ENCODE results near the gene NCF4. TPM values are rescaled to one million over a fixed set of nuclear protein-coding genes. Genes with fewer than 3 reads are reported as not detected.
A peak's percentile ranks its signal among the peaks of the same experiment; 100 is the strongest.

NCF4 gene
- total RNA-seq, 1 donor from 2014 or later, result 13.7 TPM

- peak in 1 of 2 donors; percentile 54 for DNase-seq (ENCODE audit: low spot score in 2 of 2)
- Histone ChIP-seq H3K27ac (no peak overlapping the region), H3K4me1 (no peaks in the 10 kb centered on the region), H3K4me3 (no peak overlapping the region), H3K36me3 (no peaks in the 10 kb centered on the region), H3K9me3 (peaks cover 0 to 4% of the 10 kb centered on the region in 2 donors), H3K27me3 (no peaks in the 10 kb centered on the region)
- intact Hi-C loops (cut with DNase I), result no loop called here
- TF ChIP-seq CTCF (IDR thresholded peaks at IDR 0.05), result no peak
These were observed 62.5 kb downstream of the NCF4 start for GRCh38 chr22:36923131-36923788.

DNA sequence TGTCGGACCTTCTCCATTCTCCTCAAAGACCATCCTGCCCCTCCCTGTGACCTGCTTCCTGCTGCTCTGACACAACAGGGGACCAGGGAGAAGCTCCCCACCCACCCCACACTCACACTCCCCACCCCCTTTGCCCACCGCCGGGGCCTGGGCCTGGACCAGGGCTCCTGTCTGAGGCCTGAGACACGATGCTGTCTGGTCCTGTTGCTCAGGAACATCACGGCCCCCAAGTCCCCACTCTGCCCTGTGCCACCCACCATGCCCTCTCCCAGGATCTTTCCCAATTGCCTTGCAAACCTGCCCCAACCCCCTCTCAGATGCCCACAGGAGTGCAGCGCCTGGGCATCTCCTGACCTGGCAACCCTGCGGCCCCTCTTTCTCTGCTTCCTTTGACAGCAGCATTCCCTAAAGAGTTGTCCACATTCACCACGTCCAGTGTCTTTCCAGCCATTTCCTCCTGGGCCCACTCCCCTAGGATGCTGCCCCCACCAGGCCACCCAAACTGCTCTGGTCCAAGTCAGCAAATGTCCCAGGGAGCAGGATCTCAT lies 63.4 kb downstream of the NCF4 start:
- Histone ChIP-seq H3K4me1 (no peaks in the 10 kb centered on the region), H3K27me3 (no peaks in the 10 kb centered on the region), H3K4me3 (no peak overlapping the region), H3K9me3 (no peaks in the 10 kb centered on the region), H3K27ac (no peak overlapping the region), H3K36me3 (no peaks in the 10 kb centered on the region)
- intact Hi-C loops (cut with DNase I), result no loop called here
- TF ChIP-seq CTCF (IDR thresholded peaks at IDR 0.05), result no peak
- peak in 1 of 2 donors; percentile 51 for DNase-seq (ENCODE audit: low spot score in 2 of 2)

DNA sequence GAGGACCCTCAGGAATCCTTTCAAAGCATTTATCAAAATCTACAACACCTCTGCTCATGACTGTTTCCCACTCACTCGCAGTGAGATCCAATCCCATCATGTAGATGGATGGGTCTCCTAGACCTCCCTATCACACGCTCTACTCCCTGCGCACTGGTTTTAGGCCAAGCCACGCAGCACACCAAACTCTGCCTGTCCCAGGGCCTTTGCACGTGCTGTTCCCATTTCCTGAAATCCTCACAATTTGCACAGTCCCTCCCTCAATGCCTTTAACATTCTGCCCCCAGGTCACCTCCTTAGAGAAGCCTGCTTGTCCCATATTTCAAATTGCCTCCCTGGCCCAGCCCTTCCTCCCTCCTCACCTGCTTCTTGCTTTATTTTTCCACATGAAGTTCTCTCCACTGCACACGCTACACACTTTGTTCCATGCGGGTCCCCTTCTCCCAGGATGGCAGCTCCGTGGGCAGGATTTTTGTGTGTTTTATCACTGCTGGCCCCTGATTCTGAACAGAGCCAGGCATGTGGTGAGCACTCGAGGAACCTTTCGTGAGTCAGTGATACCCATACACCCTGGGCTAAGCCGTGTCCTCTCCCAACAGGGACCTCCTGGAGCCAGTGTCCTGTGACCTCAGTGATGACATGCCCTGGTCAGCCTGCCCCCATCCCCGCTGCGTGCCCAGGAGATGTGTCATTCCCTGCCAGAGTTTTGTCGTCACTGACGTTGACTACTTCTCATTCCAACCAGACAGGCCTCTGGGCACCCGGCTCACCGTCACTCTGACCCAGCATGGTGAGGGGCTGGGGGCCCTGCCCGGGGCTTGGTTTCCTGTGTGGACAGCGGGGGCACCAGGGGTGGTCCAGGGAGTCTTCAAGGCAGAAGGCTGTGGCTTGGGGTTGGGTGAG lies 64.8 kb downstream of the NCF4 start:
- DNase-seq (ENCODE audit: low spot score in 2 of 2), result no peak

GRCh38 chr22:36926309-36926708 lies 65.5 kb downstream of the NCF4 start:
- H3K4me1 ChIP-seq, result no peaks in the 10 kb centered on the region
- no peak overlapping the region for H3K4me3 ChIP-seq
- no peak overlapping the region for H3K27ac ChIP-seq
- H3K27me3 ChIP-seq, result no peaks in the 10 kb centered on the region
- no peaks in the 10 kb centered on the region for H3K36me3 ChIP-seq
- no peak for DNase-seq (ENCODE audit: low spot score in 2 of 2)
- no peak for TF ChIP-seq CTCF (IDR thresholded peaks at IDR 0.05)
- intact Hi-C loops (cut with DNase I), result no loop called here
- no peaks in the 10 kb centered on the region for H3K9me3 ChIP-seq

More for the DNA sequence above, 64.8 kb downstream of the NCF4 start:
- TF ChIP-seq CTCF (IDR thresholded peaks at IDR 0.05), result no peak
- Histone ChIP-seq H3K27me3 (no peaks in the 10 kb centered on the region), H3K4me1 (no peaks in the 10 kb centered on the region), H3K27ac (no peak overlapping the region), H3K9me3 (no peaks in the 10 kb centered on the region), H3K36me3 (no peaks in the 10 kb centered on the region), H3K4me3 (no peak overlapping the region)
- intact Hi-C loops (cut with DNase I), result no loop called here

- Histone ChIP-seq H3K27me3 (no peaks in the 10 kb centered on the region), H3K36me3 (no peaks in the 10 kb centered on the region), H3K27ac (no peak overlapping the region), H3K4me1 (no peaks in the 10 kb centered on the region), H3K4me3 (no peak overlapping the region), H3K9me3 (no peaks in the 10 kb centered on the region)
- no peak for TF ChIP-seq CTCF (IDR thresholded peaks at IDR 0.05)
- intact Hi-C loops (cut with DNase I), result no loop called here
- DNase-seq (ENCODE audit: low spot score in 2 of 2), result no peak
These were observed 66.1 kb downstream of the NCF4 start for GRCh38 chr22:36926721-36927435.

Data from ascending aorta (tissue), 2 donors.